KMS-11 (cell line): ENCODE data around the gene NLGN3.

Source experiments
- H2AFZ ChIP-seq: fragments of 200-600 bp; sonication (generic); 2 replicates; pipeline ENCODE4 v1.6.1; 2016; ENCODE audit warnings: antibody characterized with exemption, mixed run types, low read depth
- H3K27ac ChIP-seq: fragments of 200-600 bp; sonication (generic); 2 replicates; pipeline ENCODE4 v1.6.1; 2016; ENCODE audit warnings: mild to moderate bottlenecking, mixed run types
- H3K27me3 ChIP-seq: fragments of 200-600 bp; sonication (generic); 2 replicates; pipeline ENCODE4 v1.6.1; 2017; ENCODE audit warnings: mild to moderate bottlenecking, low read depth, mixed run types, moderate library complexity; ENCODE audit not compliant: insufficient read depth
- H3K36me3 ChIP-seq: fragments of 200-600 bp; sonication (generic); 2 replicates; pipeline ENCODE4 v1.6.1; 2017; ENCODE audit warnings: mild to moderate bottlenecking, mixed run types; ENCODE audit not compliant: insufficient read depth
- H3K4me1 ChIP-seq: fragments of 200-600 bp; sonication (generic); 2 replicates; pipeline ENCODE4 v1.6.1; 2016; ENCODE audit warnings: mild to moderate bottlenecking, low read depth, mixed run types; ENCODE audit not compliant: poor library complexity, severe bottlenecking
- H3K4me2 ChIP-seq: fragments of 200-600 bp; sonication (generic); 2 replicates; pipeline ENCODE4 v1.7.0; 2016; ENCODE audit warnings: mild to moderate bottlenecking, mixed run types
- H3K4me3 ChIP-seq: fragments of 200-600 bp; sonication (generic); IDR thresholded peaks from 2 replicates; pipeline ENCODE4 v1.6.1; 2017; ENCODE audit warnings: low read depth, low read length, mixed read lengths; ENCODE audit not compliant: insufficient read depth
- H3K79me2 ChIP-seq: fragments of 200-600 bp; sonication (generic); 2 replicates; pipeline ENCODE4 v1.6.1; 2016; ENCODE audit warnings: low read depth, mixed run types; ENCODE audit not compliant: insufficient read depth
- H3K9ac ChIP-seq: fragments of 200-600 bp; sonication (generic); 2 replicates; pipeline ENCODE4 v1.6.1; 2016; ENCODE audit warnings: mild to moderate bottlenecking, mixed run types
- H4K20me1 ChIP-seq: fragments of 200-600 bp; sonication (generic); 2 replicates; pipeline ENCODE4 v1.6.1; 2016; ENCODE audit warnings: mild to moderate bottlenecking, mixed run types; ENCODE audit not compliant: insufficient read depth
- TF ChIP-seq, protein P1 (sequence below): fragments of 200-600 bp; sonication (generic); conservative IDR thresholded peaks from 2 replicates; pipeline ENCODE4 v1.6.1; 2017; ENCODE audit warnings: low read depth, mild to moderate bottlenecking, antibody characterized with exemption, low read length, moderate library complexity, mixed read lengths

NLGN3 gene

DNA sequence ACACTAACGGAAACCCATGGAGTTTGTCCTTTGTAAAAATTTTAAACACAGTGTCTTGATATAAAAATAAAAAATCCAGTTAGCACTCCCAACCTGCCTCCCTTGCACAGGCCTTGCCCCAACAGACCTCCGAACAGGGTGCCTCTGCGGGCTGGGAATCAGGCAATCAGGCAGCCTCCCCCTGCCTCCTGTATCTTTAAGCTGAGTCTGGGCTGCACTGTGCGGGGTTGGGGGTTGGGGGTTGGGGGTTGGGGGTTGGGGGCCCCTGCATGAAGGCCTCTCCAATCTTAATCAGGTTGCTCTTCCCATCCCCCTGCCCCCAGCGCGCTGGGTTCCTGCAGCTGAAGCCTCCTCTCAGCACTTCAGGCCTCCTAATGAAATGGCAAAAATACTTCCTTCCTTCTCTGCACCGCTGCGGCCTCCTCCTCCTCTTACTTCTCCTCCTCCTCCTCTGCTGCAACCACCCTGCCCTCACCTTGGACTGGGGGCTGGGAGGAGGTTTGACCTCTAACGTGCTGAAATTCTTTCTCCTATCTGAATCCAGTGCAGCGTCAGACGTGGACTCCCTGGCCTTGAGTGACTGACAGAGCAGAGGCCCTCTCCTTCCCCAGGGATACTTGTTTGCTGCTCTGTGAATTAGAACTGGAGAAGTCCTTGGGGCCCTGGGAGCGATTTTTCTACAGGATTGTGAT, 26.6 kb downstream of the NLGN3 start:
- Histone ChIP-seq H3K27me3 (no peaks in the 10 kb centered on the region), H3K4me1 (no peaks in the 10 kb centered on the region), H3K4me2 (no peak overlapping the region), H3K36me3 (no peaks in the 10 kb centered on the region), H3K9ac (no peak overlapping the region), H2AFZ (no peak overlapping the region), H3K4me3 (no peak overlapping the region), H3K27ac (no peak overlapping the region), H3K79me2 (no peaks in the 10 kb centered on the region), H4K20me1 (no peaks in the 10 kb centered on the region)
- TF ChIP-seq, protein P1, sequence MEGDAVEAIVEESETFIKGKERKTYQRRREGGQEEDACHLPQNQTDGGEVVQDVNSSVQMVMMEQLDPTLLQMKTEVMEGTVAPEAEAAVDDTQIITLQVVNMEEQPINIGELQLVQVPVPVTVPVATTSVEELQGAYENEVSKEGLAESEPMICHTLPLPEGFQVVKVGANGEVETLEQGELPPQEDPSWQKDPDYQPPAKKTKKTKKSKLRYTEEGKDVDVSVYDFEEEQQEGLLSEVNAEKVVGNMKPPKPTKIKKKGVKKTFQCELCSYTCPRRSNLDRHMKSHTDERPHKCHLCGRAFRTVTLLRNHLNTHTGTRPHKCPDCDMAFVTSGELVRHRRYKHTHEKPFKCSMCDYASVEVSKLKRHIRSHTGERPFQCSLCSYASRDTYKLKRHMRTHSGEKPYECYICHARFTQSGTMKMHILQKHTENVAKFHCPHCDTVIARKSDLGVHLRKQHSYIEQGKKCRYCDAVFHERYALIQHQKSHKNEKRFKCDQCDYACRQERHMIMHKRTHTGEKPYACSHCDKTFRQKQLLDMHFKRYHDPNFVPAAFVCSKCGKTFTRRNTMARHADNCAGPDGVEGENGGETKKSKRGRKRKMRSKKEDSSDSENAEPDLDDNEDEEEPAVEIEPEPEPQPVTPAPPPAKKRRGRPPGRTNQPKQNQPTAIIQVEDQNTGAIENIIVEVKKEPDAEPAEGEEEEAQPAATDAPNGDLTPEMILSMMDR = no peak

- H3K27me3 ChIP-seq = no peaks in the 10 kb centered on the region
Measured at GRCh38 chrX:71173440-71173839, 28.8 kb downstream of the NLGN3 start.

GRCh38 chrX:71174795-71175194, 30.2 kb downstream of the NLGN3 start:
- Histone ChIP-seq H3K79me2 (no peaks in the 10 kb centered on the region), H3K4me2 (no peak overlapping the region), H3K4me3 (no peak overlapping the region), H2AFZ (no peak overlapping the region), H3K4me1 (no peaks in the 10 kb centered on the region), H4K20me1 (no peaks in the 10 kb centered on the region), H3K27ac (no peak overlapping the region), H3K9ac (no peak overlapping the region), H3K27me3 (no peaks in the 10 kb centered on the region), H3K36me3 (no peaks in the 10 kb centered on the region)
- TF ChIP-seq, protein P1 = no peak

More at GRCh38 chrX:71173440-71173839, 28.8 kb downstream of the NLGN3 start:
- Histone ChIP-seq H3K27ac (no peak overlapping the region), H3K9ac (no peak overlapping the region), H2AFZ (no peak overlapping the region), H3K4me3 (no peak overlapping the region), H4K20me1 (no peaks in the 10 kb centered on the region), H3K4me2 (no peak overlapping the region), H3K4me1 (no peaks in the 10 kb centered on the region), H3K79me2 (no peaks in the 10 kb centered on the region), H3K36me3 (no peaks in the 10 kb centered on the region)
- TF ChIP-seq, protein P1 = no peak

DNA sequence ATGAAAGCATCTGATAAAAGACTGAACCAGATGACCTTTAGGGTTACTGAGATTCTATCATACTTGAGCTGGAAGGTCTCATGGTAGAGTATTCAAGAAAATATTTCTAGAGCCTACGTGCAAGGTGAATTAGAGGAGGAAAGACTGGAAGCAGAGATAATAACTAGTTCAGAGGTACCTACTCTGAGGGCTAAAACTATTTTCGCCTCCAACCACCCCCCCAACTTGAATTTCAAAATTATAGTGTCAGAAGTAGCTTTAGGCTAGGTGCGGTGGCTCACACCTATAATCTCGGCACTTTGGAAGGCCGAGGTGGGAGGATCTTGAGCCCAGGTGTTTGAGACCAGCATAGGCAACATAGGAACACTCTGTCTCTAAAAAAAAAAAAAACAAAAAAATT, 30.9 kb downstream of the NLGN3 start:
- Histone ChIP-seq H3K27me3 (no peaks in the 10 kb centered on the region), H3K4me2 (no peak overlapping the region), H4K20me1 (no peaks in the 10 kb centered on the region), H3K36me3 (no peaks in the 10 kb centered on the region), H3K4me1 (no peaks in the 10 kb centered on the region), H3K27ac (no peak overlapping the region), H2AFZ (no peak overlapping the region), H3K4me3 (no peak overlapping the region), H3K9ac (no peak overlapping the region), H3K79me2 (no peaks in the 10 kb centered on the region)
- TF ChIP-seq, protein P1 = no peak
